Activated gamma-delta T cell treated with anti-CD3 and anti-CD28 coated beads, Interleukin-2, amount 50 U/mL, for 16 hours (primary cell): Measurements from ENCODE around the gene PSMA6.
"Not testable (repeated sequence)": the region's sequence is repeated elsewhere in the genome, so short reads cannot be mapped to it uniquely, and the experiment has no call there.

ENCODE experiments used
- DNase-seq: peaks from one replicate; pipeline ENCODE4 v3.0.0-alpha.2; 2020; ENCODE audit warnings: low read depth

Gene PSMA6

GRCh38 chr14:35292051-35292769 is at the start of gene PSMA6:
Gene PSMA6 (plus strand): TSS chr14:35292382. CDS start chr14:35292477, 95 bp downstream.
- peak; percentile 99 for DNase-seq

- DNase-seq, result no peak
These were observed 49.4 kb upstream of the PSMA6 start for GRCh38 chr14:35242599-35243311.

- no peak for DNase-seq
These were observed 48.2 kb upstream of the PSMA6 start for GRCh38 chr14:35243956-35244355.

GRCh38 chr14:35244542-35244941 is 47.6 kb upstream of the PSMA6 start:
- DNase-seq, result no peak

GRCh38 chr14:35245051-35245450 is 47.1 kb upstream of the PSMA6 start:
- DNase-seq, result no peak

- no peak for DNase-seq
These were observed 44.3 kb upstream of the PSMA6 start for GRCh38 chr14:35247777-35248475.

GRCh38 chr14:35248476-35248788 is 43.8 kb upstream of the PSMA6 start:
- no peak for DNase-seq

- no peak for DNase-seq
These were observed 41.9 kb upstream of the PSMA6 start for GRCh38 chr14:35250319-35250718.

GRCh38 chr14:35252451-35252868 is 39.7 kb upstream of the PSMA6 start:
- no peak for DNase-seq

- DNase-seq, result not testable (repeated sequence)
These were observed 39.1 kb upstream of the PSMA6 start for GRCh38 chr14:35253056-35253455.

GRCh38 chr14:35254034-35254622 is 38.1 kb upstream of the PSMA6 start:
- DNase-seq, result not testable (repeated sequence)

- no peak for DNase-seq
These were observed 37.4 kb upstream of the PSMA6 start for GRCh38 chr14:35254736-35255135.

GRCh38 chr14:35255711-35256110 is 36.5 kb upstream of the PSMA6 start:
- DNase-seq, result no peak

GRCh38 chr14:35257809-35258208 is 34.4 kb upstream of the PSMA6 start:
- no peak for DNase-seq

- no peak for DNase-seq
These were observed 33.8 kb upstream of the PSMA6 start for GRCh38 chr14:35258420-35258819.

- no peak for DNase-seq
These were observed 30.4 kb upstream of the PSMA6 start for GRCh38 chr14:35261774-35262173.

- no peak for DNase-seq
These were observed 29.7 kb upstream of the PSMA6 start for GRCh38 chr14:35262436-35262835.

GRCh38 chr14:35268946-35269345 is 23.2 kb upstream of the PSMA6 start:
- DNase-seq, result no peak

- no peak for DNase-seq
These were observed 17.4 kb upstream of the PSMA6 start for GRCh38 chr14:35274805-35275204.

- DNase-seq, result no peak
These were observed 15.0 kb upstream of the PSMA6 start for GRCh38 chr14:35277179-35277578.

- no peak for DNase-seq
These were observed 12.8 kb upstream of the PSMA6 start for GRCh38 chr14:35279369-35279768.

GRCh38 chr14:35281341-35281740 is 10.8 kb upstream of the PSMA6 start:
- no peak for DNase-seq

- no peak for DNase-seq
These were observed 7.7 kb upstream of the PSMA6 start for GRCh38 chr14:35284506-35284905.
